Mesothelial cell of epicardium (in vitro differentiated cells): ENCODE data around the gene ZBTB45. TPM values are rescaled to one million over a fixed set of nuclear protein-coding genes. Genes with fewer than 3 reads are reported as not detected.
A peak's percentile ranks its signal among the peaks of the same experiment; 100 is the strongest.

ENCODE experiments used
- DNase-seq, 2 experiments: peaks; one replicate each; pipeline ENCODE4 v3.0.0; 2021; ENCODE audit warnings: low spot score in 2 of 2; ENCODE audit not compliant: unreplicated experiment in 2 of 2
- H3K27ac Mint-ChIP-seq: 2 replicates; pipeline ENCODE4 v1.8.0; 2021; ENCODE audit warnings: mixed read lengths
- H3K27me3 Mint-ChIP-seq: 2 replicates; pipeline ENCODE4 v1.8.0; 2021; ENCODE audit warnings: low read depth, mixed read lengths
- H3K36me3 Mint-ChIP-seq: 2 replicates; pipeline ENCODE4 v1.8.0; 2021; ENCODE audit warnings: mixed read lengths
- H3K4me1 Mint-ChIP-seq: 2 replicates; pipeline ENCODE4 v1.8.0; 2021; ENCODE audit warnings: mixed read lengths
- H3K4me3 Mint-ChIP-seq: 2 replicates; pipeline ENCODE4 v1.8.0; 2021; ENCODE audit warnings: mild to moderate bottlenecking, moderate library complexity, mixed read lengths
- H3K9me3 Mint-ChIP-seq: 2 replicates; pipeline ENCODE4 v1.8.0; 2021; ENCODE audit warnings: mixed read lengths
- total RNA-seq: library from RNA; stranded (reverse); gene quantifications from 3 replicates; pipeline ENCODE4 v1.2.1, GENCODE V29; 2021
- TF ChIP-seq, protein P1 (sequence below): fragments of 200-600 bp; sonication (generic); IDR thresholded peaks from one replicate; pipeline ENCODE4 v1.5.0; 2021; ENCODE audit warnings: antibody characterized with exemption; ENCODE audit not compliant: unreplicated experiment

The ZBTB45 gene
- total RNA-seq, 1 donor from 2014 or later: 24.4 TPM

DNA sequence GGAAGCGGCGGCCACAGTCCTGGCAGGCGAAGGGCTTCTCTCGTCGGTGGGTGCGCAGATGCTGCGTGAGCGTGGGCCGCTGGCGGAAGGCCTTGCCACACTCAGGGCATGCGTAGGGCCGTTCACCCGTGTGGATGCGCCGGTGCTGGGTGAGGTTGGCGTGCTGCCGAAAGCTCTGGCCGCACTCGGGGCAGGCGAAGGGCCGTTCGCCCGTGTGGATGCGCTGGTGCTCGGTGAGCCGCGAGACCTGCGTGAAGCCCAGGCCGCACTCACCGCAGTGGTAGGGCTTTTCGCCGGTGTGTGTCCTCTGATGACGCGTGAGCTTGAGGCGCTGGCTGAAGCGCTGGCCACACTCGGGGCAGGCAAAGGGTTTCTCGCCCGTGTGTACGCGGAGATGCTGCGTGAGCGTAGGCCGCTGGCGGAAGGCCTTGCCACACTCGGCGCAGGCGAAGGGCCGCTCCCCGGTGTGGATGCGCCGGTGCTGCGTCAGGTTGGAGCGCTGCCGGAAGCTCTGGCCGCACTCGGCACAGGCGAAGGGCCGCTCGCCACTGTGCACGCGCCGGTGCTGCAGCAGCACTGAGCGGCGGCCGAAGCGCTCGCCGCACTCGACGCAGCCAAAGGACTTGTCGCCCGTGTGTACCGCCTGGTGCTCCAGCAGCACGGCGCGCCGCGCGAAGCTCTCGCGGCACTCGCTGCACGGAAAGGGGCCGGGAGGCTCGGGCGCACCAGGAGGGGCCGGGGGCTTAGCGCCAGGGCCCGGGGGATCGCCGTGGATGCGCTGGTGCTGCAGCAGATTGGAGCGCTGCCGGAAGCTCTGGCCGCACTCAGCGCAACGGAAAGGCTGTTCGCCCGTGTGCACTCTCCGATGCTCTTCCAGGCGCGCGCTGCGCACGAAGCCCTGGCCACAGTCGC is 42.8 kb upstream of the ZBTB45 start:
- H3K4me3 Mint-ChIP-seq: no peak overlapping the region

DNA sequence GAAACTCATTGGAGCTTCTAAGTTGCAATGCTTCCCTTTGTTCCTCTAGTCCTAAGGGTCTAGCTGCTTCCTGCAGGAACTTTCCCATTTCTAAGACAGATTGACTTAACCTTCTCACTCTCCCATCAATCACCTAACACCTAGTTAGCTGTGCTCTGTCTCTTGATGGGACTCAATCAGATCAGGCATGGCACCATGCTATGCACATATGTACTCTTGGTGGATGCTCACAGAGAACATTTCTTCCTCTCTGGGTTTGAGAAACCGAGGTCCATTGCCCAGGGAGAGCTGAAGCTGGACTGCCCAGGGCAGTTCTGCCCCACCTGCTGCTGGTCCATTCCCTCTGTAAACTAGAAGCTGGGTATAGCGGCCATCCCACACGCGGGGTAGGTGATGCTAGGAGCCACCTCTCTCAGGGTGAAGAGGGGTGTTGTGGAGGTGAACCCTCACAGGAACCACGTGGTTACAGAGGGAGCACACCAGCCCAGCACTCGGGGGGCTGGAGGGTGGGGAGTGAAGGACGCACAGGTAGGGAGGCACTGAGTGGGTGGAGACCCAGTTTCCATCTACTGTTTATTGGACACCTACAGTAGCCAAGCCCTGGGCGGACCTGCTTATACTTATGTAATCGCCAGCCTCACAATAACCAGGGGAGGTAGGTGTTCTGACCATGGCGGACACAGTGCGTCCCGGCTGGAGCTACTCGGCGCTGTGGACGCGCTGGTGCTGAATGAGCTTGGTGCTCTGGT is 41.9 kb upstream of the ZBTB45 start:
- H3K36me3 Mint-ChIP-seq: peaks cover 3% of the 10 kb centered on the region
- no peak for DNase-seq
- no peaks in the 10 kb centered on the region for H3K27me3 Mint-ChIP-seq
- TF ChIP-seq, protein P1, sequence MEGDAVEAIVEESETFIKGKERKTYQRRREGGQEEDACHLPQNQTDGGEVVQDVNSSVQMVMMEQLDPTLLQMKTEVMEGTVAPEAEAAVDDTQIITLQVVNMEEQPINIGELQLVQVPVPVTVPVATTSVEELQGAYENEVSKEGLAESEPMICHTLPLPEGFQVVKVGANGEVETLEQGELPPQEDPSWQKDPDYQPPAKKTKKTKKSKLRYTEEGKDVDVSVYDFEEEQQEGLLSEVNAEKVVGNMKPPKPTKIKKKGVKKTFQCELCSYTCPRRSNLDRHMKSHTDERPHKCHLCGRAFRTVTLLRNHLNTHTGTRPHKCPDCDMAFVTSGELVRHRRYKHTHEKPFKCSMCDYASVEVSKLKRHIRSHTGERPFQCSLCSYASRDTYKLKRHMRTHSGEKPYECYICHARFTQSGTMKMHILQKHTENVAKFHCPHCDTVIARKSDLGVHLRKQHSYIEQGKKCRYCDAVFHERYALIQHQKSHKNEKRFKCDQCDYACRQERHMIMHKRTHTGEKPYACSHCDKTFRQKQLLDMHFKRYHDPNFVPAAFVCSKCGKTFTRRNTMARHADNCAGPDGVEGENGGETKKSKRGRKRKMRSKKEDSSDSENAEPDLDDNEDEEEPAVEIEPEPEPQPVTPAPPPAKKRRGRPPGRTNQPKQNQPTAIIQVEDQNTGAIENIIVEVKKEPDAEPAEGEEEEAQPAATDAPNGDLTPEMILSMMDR: no peak
- H3K4me3 Mint-ChIP-seq: no peak overlapping the region
- H3K9me3 Mint-ChIP-seq: no peaks in the 10 kb centered on the region
- peak overlapping the region; percentile 18 for H3K27ac Mint-ChIP-seq
- H3K4me1 Mint-ChIP-seq: peaks cover 30% of the 10 kb centered on the region

More for the DNA sequence above, 42.8 kb upstream of the ZBTB45 start:
- Mint-ChIP-seq H3K36me3 (peaks cover 3% of the 10 kb centered on the region), H3K9me3 (no peaks in the 10 kb centered on the region), H3K27me3 (no peaks in the 10 kb centered on the region), H3K4me1 (peaks cover 22% of the 10 kb centered on the region), H3K27ac (no peak overlapping the region)
- TF ChIP-seq, protein P1: no peak
- DNase-seq: no peak

DNA sequence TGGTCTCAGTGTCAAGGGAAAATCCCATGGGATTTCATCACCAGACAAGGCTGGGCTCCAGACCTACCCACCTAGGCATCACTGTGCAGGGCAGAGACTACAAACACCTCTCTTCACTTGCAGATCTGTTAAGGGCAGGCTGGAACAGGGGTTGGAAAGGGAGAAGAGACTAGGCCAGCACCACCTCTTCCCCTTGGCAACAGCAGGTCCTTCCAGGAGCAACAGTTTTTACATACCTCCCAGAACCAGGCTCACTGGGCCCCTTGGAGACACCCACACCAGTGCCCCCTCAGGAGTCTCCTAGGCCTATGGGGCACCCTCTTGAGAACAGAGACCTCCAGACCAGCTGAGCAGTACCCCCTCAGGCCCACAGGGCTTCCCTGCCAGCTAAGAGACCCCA is 41.3 kb upstream of the ZBTB45 start:
- Mint-ChIP-seq H3K4me1 (peaks cover 36% of the 10 kb centered on the region), H3K27ac (no peak overlapping the region), H3K4me3 (no peak overlapping the region), H3K9me3 (no peaks in the 10 kb centered on the region), H3K36me3 (peaks cover 7% of the 10 kb centered on the region), H3K27me3 (no peaks in the 10 kb centered on the region)
- no peak for DNase-seq
- TF ChIP-seq, protein P1: no peak

DNA sequence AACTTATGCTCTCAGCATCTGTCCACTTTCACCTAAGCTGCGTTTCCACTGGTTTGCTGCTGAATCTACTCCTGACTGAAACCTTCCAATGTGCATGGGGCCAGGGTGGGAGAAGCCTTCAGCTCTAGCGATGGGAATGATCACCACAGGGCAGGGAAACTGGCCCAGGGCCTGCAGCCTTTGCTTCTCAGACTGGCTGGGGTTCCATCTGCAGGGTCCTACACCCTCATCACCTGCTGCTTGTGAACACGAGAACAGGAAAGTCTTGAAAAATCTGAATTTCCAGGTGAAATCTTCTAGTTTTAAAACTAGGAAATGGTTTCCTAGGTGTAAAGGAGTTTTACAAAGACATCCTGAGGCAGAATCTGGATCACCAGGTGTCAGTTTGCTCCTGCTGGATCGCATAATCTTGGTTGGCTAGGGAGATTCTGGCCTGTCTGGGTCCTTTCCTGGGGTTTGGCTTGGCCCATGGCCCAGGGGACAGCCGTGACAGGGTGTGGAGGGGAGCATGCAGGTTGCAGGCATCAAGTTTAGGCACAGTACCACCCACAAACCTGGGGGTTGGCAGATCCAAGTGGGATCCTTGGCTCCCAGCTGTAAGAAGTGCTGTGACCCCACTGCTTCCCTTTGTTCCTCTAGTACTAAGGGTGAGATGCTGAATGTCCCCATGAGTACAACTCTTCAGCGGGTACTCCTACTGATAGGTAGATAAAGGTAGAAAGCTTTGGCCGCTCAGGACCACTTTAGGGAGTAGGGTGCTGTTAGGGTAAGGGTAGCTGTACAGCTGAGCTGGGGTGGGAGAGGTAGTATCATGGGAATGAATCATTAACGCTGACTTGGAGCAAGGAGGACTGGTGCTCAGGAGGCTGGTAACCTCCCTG is 40.6 kb upstream of the ZBTB45 start:
- H3K4me3 Mint-ChIP-seq: peak overlapping the region; percentile 96
- peaks cover 39% of the 10 kb centered on the region for H3K4me1 Mint-ChIP-seq
- peak overlapping the region; percentile 100 for H3K27ac Mint-ChIP-seq
- H3K36me3 Mint-ChIP-seq: peaks cover 10% of the 10 kb centered on the region
- TF ChIP-seq, protein P1: no peak
- no peaks in the 10 kb centered on the region for H3K9me3 Mint-ChIP-seq
- no peak for DNase-seq
- no peaks in the 10 kb centered on the region for H3K27me3 Mint-ChIP-seq
